ENCODE results near the gene SOCS3. TPM values are rescaled to one million over a fixed set of nuclear protein-coding genes. Genes with fewer than 3 reads are reported as not detected.

Gene SOCS3
- total and polyA plus RNA-seq, 2 experiments from 2014 or later: 13.2 to 32.9 TPM

DNA sequence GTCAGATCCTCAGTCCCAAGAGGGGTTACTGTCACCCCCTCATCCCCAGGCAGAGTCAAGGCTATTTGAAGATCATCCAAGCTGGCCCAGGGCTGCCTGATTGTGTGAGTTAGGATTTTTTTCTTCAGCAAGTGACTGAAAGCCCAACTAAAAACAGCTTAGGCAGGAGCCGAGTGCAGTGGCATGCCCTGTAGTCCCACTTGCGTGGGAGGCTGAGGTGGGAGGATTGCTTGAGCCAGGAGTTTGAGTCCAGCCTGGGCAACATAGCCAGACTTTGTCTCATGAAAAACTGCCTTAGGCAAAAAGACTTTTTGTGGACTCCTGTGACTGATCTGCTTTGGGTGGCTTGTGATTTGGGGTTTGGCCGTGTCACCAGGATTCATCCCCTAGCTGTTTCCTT lies 38.5 kb upstream of the SOCS3 start (continued):
- no peak for TF ChIP-seq ZNF114 (CRISPR knock-in tag; IDR thresholded peaks at IDR 0.05)
- TF ChIP-seq, protein P1, sequence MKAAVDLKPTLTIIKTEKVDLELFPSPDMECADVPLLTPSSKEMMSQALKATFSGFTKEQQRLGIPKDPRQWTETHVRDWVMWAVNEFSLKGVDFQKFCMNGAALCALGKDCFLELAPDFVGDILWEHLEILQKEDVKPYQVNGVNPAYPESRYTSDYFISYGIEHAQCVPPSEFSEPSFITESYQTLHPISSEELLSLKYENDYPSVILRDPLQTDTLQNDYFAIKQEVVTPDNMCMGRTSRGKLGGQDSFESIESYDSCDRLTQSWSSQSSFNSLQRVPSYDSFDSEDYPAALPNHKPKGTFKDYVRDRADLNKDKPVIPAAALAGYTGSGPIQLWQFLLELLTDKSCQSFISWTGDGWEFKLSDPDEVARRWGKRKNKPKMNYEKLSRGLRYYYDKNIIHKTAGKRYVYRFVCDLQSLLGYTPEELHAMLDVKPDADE (IDR thresholded peaks at IDR 0.05): no peak

DNA sequence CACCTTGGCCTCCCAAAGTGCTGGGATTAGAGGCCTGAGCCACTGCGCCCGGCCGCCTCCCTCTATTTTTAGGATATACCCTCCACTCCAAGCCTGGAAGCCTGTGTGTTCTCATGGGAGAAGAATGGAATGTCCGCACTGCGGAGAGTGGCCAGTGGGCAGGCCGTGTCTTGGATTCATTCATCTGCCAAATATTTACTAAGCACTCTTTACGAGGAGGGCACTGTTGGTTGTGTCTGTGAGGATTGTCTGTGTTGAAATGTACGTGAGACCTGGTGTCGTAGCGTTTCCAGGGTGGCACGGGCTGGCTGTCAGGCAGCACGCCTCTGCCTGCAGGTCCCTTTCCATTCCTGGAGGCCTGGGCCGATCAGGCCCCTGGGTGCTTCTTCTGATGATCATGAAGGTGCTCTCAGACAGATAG lies 37.8 kb upstream of the SOCS3 start:
- Histone ChIP-seq H3K27me3 (ENCODE audit: insufficient read depth) (no peaks in the 10 kb centered on the region), H3F3A (replicated peaks; ENCODE audit: low read depth) (0 out of 2 replicates have a peak, but pooled peaks cover 2% of the 10 kb centered on the region), H3K4me1 (ENCODE audit: insufficient read depth) (no peaks in the 10 kb centered on the region), H3K36me3 (ENCODE audit: insufficient read depth) (peaks cover 24% of the 10 kb centered on the region; the same call in 1 of the 2 replicates), H3K4me2 (no peak overlapping the region), H3K79me2 (replicated peaks; ENCODE audit: insufficient read depth) (peaks cover 46% of the 10 kb centered on the region), H3K9me2 (ENCODE audit: insufficient read depth) (no peaks in the 10 kb centered on the region), H4K20me1 (replicated peaks; ENCODE audit: insufficient read depth) (peaks cover 35% of the 10 kb centered on the region), H2AFZ (no peak overlapping the region), H3K27ac (ENCODE audit: low read depth) (no peak overlapping the region), H3K4me3 (no peak overlapping the region)
- no peak overlapping the region for H3K27ac Mint-ChIP-seq
- H3K4me1 Mint-ChIP-seq: no peaks in the 10 kb centered on the region; the same call in 2 of the 3 replicates
- no peak overlapping the region for H3K4me3 Mint-ChIP-seq
- H3K9me3 Mint-ChIP-seq: no peaks in the 10 kb centered on the region
- peaks cover 80% of the 10 kb centered on the region for H3K36me3 Mint-ChIP-seq (ENCODE audit: low read depth)
- ATAC-seq (no peak), DNase-seq (ENCODE audit: low spot score) (no peak)
- peaks cover 5% of the 10 kb centered on the region for H3K27me3 Mint-ChIP-seq (ENCODE audit: insufficient read depth, low read depth, poor library complexity)
- TF ChIP-seq EZH2phosphoT487 (IDR thresholded peaks at IDR 0.05; ENCODE audit: unreplicated experiment) (no peak), ZNF331 (CRISPR knock-in tag; IDR thresholded peaks at IDR 0.05; ENCODE audit: low read depth) (no peak), STAT1 (IDR thresholded peaks at IDR 0.05; ENCODE audit: unreplicated experiment) (no peak)

DNA sequence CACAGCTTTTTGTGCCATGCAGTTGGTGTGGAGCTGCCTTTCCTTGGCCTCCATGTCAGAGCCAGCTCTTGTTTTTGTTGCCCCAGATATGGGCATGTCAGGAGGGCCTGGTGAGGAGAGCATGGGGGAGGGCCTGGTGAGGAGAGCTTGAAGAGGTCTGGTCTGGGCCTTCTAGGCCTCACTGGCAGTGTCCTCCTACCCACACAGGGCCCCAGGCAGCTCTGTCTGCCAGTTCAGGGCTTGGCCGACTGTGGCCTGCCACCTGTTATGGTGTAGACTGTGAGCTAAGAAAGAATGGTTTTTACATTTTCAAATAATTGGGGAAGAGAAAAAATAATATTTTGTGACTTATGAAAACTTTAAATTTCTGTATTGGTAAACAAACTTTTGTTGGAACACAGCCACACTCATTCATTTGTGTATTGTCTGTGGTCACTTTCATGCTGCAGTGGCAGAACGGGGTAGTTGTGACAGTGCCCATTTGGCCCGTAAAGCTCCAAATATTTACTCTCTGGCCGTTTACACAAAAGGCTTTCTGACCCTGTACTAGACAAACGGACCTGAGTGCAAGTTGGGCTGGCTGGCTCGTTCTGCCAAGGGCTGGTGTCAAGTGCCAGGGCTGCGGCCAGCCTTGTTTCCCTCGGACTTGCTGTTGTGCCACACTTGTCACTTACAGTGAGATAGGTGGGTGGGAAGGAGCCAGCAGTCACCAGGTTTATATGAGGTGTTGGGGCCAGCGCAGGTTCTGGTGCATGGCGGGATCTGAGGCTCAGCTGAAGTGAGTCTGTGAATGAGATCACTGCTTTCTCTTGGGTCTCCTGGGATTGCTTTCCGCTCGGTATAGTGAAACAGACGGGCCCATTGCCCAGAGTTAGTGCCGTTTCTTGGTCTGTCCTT lies 36.8 kb upstream of the SOCS3 start:
- Mint-ChIP-seq H3K27ac (peak overlapping the region; percentile 37; the same call in 1 of the 2 replicates), H3K4me1 (peaks cover 7% of the 10 kb centered on the region; the same call in 2 of the 3 replicates), H3K4me3 (no peak overlapping the region), H3K27me3 (ENCODE audit: insufficient read depth, low read depth, poor library complexity) (peaks cover 5% of the 10 kb centered on the region), H3K36me3 (ENCODE audit: low read depth) (peaks cover 77% of the 10 kb centered on the region), H3K9me3 (no peaks in the 10 kb centered on the region)
- no peak overlapping the region for H3K4me2 ChIP-seq
- H4K20me1 ChIP-seq (replicated peaks; ENCODE audit: insufficient read depth): peaks cover 37% of the 10 kb centered on the region
- H2AFZ ChIP-seq: no peak overlapping the region
- TF ChIP-seq ZNF331 (CRISPR knock-in tag; IDR thresholded peaks at IDR 0.05; ENCODE audit: low read depth): no peak
- no peak for TF ChIP-seq EZH2phosphoT487 (IDR thresholded peaks at IDR 0.05; ENCODE audit: unreplicated experiment)
- TF ChIP-seq ZNF114 (CRISPR knock-in tag; IDR thresholded peaks at IDR 0.05): no peak
- 0 out of 2 replicates have a peak, but pooled peaks cover 2% of the 10 kb centered on the region for H3F3A ChIP-seq (replicated peaks; ENCODE audit: low read depth)
- H3K27ac ChIP-seq (ENCODE audit: low read depth): peak overlapping the region; percentile 76; the same call in 1 of the 2 replicates
- H3K4me1 ChIP-seq (ENCODE audit: insufficient read depth): no peaks in the 10 kb centered on the region
- DNase-seq (ENCODE audit: low spot score) (no peak), ATAC-seq (no peak)
- no peak overlapping the region for H3K4me3 ChIP-seq
- peaks cover 56% of the 10 kb centered on the region for H3K79me2 ChIP-seq (replicated peaks; ENCODE audit: insufficient read depth)
- no peaks in the 10 kb centered on the region for H3K27me3 ChIP-seq (ENCODE audit: insufficient read depth)
- no peaks in the 10 kb centered on the region for H3K9me2 ChIP-seq (ENCODE audit: insufficient read depth)
- H3K36me3 ChIP-seq (ENCODE audit: insufficient read depth): peaks cover 27% of the 10 kb centered on the region; the same call in 1 of the 2 replicates
